Nucleus accumbens (tissue), 56 donors: Measurements from ENCODE around the gene AR.
A peak's percentile ranks its signal among the peaks of the same experiment; 100 is the strongest.

ENCODE experiments used
- DNase-seq, 56 donors: peaks; one replicate each; lab custom pipeline; 2025; lab: John Stamatoyannopoulos, UW

Gene AR, protein sequence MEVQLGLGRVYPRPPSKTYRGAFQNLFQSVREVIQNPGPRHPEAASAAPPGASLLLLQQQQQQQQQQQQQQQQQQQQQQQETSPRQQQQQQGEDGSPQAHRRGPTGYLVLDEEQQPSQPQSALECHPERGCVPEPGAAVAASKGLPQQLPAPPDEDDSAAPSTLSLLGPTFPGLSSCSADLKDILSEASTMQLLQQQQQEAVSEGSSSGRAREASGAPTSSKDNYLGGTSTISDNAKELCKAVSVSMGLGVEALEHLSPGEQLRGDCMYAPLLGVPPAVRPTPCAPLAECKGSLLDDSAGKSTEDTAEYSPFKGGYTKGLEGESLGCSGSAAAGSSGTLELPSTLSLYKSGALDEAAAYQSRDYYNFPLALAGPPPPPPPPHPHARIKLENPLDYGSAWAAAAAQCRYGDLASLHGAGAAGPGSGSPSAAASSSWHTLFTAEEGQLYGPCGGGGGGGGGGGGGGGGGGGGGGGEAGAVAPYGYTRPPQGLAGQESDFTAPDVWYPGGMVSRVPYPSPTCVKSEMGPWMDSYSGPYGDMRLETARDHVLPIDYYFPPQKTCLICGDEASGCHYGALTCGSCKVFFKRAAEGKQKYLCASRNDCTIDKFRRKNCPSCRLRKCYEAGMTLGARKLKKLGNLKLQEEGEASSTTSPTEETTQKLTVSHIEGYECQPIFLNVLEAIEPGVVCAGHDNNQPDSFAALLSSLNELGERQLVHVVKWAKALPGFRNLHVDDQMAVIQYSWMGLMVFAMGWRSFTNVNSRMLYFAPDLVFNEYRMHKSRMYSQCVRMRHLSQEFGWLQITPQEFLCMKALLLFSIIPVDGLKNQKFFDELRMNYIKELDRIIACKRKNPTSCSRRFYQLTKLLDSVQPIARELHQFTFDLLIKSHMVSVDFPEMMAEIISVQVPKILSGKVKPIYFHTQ

DNA sequence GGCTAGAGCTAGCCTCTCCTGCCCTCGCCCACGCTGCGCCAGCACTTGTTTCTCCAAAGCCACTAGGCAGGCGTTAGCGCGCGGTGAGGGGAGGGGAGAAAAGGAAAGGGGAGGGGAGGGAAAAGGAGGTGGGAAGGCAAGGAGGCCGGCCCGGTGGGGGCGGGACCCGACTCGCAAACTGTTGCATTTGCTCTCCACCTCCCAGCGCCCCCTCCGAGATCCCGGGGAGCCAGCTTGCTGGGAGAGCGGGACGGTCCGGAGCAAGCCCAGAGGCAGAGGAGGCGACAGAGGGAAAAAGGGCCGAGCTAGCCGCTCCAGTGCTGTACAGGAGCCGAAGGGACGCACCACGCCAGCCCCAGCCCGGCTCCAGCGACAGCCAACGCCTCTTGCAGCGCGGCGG lies at the start of gene AR:
TSS of gene AR (plus strand) at position 204 of the 400 bp plus-strand sequence. CDS start 1,126 bp downstream, outside the sequence.
- peak in 18 of 56 donors; percentile 0 to 40 (median 1) for DNase-seq

DNA sequence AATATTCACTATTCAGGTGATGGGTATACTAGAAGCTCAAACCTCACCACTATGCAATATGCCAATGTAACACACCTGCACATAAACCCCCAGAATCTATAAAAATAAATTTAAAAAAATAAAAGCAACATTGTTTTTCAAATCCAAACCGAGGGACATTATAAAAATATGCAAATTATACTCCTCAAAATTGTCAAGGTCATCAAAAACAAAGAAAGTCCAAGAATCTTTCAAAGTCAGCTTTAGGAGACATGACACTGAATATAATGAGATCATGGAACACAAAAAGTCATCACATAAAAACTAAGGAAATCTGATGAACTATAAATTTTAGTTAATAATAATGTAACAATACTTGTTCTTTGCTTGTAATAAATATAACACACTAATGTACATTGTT lies 43.2 kb upstream of the AR start:
- no peak for DNase-seq

DNA sequence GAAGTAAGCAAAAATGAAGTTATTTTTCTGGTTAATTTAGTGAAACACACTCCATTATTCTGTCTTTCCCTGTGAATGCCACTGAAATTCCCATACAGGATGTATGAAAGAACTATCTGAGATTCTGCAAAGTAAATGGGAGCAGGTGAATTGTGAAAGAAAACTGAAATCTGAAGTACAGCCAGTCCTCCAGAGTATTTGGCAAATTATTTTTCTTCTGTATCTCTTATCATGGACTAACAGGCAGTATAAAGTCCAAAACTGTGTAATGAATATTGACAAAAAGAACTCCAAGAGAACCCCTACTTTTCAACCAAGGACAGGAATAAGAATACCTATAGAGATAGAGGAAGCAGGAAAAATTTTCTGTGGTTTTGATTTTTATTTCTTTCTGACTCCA lies 40.8 kb upstream of the AR start:
- DNase-seq, result no peak

DNA sequence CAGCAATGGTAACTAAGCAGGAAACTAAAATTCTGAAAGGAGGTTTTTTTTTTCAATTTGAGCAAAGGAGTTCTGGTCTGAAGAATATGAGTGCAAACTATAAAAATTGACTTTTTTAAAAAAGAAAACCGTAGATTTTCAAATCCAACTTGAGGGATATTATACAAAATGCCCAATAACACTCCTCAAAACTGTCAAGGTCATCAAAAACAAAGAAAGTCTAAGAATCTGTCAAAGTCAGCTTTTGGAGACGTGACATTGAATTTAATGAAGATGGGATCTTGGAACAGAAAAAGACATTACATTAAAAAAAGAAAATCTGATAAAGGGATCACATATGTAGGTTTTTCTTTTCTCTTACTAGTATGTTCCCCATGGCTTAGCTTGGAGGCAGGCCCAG lies 40.4 kb upstream of the AR start:
- DNase-seq, result no peak

DNA sequence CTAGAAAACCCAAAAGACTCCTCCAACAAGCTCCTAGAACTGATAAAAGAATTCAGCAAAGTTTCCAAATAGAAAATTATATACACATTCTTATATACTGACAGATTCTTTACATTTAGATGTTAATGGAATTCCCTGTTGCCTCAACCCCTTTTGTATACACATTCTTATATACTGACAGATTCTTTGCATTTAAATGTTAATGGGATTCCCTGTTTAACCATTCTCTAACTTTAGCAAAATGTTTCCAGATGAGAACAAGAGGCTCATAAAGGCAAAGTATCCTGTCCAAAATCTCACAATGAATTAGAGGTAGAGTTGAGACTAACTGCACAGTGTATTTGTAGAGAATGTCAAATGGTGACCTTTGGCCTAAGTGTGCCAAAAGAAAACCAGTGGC lies 23.1 kb upstream of the AR start:
- DNase-seq, result no peak

DNA sequence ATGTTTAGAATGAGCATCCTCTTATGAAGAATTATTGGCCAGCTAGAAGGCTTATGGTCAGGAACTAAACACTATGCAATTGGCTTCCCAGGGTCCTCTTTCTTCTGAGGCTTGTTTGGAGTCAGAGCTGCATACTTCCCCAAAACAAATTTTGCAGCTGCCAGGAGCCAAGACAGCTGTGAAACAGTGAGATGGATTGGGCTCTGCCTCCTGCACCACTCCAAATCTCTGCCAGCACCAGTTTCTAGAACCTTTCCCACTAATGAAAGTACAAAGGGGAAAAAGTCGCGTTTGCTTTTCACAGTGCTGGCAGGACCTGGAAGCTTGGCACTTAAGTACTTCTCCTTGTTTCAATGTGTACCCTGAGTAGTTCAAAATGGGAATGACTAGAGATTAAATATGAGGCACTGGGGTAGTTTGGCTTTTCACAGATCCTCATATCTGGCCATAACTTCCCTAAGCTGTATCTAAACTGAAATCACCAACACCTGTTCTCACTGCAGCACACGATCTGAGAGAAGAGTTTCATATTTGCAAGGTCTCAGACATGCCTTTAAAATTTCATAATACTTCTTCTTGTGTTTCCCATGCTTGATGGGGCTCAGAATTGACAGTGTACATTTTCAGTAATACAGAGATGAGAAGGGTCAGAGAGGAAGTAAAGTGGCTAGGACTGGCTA lies 20.7 kb upstream of the AR start:
- DNase-seq, result peak in 1 of 56 donors; percentile 0

DNA sequence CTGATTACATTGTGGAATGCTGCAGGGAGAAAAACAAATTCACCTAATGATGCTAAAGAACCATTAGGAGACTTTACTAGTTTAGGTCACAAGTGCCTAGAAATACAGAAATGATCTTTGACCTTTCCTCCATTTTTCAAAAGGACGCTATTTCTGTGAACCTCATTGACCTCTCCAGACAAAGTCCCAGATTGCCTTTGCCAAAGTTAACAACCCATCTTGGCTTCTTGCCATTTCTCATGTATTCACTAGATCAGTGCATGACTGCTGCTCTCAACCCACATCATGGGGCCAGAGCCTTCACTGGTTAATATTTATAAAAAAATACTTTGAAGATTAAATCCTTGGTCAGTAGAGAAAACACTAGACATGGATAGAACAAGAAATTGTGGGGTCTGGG lies 19.9 kb upstream of the AR start:
- no peak for DNase-seq

DNA sequence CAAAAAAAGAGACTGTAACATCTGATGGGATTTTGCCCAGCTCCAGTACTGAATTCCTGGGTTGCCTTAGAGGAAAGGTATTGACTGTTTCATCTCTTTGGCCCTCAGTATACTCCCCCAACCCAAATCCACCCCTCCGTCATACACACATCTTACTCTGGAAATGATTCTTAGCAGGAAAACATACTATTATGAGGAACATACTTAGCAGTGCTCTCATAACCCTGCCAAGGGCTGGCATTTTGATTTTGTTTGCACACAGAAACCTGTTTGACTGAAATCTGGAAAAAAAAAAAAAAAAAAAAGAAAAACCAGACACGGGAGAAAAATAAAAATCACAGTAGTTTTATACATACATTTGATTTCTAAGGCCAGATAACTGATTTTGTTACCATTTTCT lies 19.4 kb upstream of the AR start:
- no peak for DNase-seq

DNA sequence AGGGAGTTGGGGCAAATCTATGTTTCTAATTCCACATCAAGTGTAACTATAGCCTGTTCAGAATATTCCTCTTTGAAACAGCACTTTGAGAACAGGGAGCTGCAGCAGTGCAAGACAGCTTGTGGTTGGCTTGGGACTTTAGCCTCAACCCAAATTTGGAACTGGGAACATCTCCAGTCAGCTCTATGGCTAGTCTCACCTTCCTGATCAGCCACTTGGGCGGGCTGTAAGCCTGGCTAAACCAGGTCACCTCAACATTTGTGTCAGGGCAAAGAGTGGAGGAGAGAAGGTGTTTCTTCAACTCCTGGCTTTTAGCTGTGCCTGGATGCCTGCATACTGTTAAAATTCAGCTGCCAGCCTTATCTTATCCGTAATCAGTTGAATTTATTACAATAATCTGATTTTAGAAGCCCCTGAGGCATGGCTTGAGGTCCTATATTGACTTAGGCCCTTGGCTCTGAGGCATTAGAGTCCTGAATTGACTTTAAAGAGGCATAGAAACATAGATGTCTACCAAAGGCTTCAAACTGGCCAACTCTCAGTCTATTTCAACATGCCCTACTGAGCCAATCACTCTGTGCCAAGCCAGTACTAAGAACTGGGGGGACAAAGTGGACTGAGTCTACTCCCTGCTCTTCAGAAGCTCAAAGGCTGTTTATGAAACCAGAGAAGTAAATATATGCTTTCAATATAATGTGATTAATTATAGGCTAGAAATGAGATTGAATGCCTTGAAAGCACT lies 18.7 kb upstream of the AR start:
- no peak for DNase-seq

DNA sequence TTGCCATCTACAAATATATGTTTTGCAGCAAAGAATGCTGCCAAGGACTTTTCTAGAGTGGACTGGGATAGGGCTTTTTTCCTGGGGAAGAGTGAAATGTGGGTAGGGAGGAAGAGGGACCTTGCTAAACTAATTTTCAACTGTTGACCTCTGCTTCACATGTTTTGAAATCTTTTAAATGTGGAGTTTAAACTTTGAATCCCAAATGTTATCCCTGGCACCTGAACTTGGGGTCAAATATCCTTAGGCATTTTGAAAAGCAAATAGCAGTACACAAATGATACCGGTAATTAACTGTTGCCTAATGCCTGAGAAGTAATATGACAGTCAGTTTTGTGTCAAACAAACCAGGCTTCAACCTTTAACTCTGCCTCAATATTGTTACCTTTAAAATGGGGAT lies 7.3 kb upstream of the AR start:
- DNase-seq, result no peak

DNA sequence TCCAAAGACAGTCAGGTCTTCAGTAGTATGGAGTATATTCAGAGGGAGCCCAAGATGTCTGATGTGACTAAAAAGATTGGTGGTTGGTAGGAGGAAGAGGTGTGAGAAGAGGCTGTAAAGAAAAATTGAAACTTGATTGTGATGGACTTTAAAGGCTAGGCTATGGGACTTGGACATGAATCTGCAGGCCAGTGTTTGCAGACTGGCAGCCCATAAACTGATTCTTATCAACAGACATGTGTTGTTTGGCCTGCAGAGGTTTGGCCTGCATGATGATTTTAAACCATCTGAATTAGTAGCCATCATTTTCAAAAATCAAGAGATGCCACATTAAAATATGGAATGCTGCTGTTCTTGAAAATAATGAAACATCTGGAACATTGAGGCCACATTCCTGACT lies 5.4 kb upstream of the AR start:
- no peak for DNase-seq

DNA sequence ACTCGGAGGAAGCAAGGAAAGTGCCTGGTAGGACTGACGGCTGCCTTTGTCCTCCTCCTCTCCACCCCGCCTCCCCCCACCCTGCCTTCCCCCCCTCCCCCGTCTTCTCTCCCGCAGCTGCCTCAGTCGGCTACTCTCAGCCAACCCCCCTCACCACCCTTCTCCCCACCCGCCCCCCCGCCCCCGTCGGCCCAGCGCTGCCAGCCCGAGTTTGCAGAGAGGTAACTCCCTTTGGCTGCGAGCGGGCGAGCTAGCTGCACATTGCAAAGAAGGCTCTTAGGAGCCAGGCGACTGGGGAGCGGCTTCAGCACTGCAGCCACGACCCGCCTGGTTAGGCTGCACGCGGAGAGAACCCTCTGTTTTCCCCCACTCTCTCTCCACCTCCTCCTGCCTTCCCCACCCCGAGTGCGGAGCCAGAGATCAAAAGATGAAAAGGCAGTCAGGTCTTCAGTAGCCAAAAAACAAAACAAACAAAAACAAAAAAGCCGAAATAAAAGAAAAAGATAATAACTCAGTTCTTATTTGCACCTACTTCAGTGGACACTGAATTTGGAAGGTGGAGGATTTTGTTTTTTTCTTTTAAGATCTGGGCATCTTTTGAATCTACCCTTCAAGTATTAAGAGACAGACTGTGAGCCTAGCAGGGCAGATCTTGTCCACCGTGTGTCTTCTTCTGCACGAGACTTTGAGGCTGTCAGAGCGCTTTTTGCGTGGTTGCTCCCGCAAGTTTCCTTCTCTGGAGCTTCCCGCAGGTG lies 637 bp downstream of the AR start:
- peak in 2 of 56 donors; percentile 2 to 11 for DNase-seq

DNA sequence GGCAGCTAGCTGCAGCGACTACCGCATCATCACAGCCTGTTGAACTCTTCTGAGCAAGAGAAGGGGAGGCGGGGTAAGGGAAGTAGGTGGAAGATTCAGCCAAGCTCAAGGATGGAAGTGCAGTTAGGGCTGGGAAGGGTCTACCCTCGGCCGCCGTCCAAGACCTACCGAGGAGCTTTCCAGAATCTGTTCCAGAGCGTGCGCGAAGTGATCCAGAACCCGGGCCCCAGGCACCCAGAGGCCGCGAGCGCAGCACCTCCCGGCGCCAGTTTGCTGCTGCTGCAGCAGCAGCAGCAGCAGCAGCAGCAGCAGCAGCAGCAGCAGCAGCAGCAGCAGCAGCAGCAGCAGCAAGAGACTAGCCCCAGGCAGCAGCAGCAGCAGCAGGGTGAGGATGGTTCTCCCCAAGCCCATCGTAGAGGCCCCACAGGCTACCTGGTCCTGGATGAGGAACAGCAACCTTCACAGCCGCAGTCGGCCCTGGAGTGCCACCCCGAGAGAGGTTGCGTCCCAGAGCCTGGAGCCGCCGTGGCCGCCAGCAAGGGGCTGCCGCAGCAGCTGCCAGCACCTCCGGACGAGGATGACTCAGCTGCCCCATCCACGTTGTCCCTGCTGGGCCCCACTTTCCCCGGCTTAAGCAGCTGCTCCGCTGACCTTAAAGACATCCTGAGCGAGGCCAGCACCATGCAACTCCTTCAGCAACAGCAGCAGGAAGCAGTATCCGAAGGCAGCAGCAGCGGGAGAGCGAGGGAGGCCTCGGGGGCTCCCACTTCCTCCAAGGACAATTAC lies 1.4 kb downstream of the AR start:
- DNase-seq, result peak in 10 of 56 donors; percentile 0 to 12 (median 2)

DNA sequence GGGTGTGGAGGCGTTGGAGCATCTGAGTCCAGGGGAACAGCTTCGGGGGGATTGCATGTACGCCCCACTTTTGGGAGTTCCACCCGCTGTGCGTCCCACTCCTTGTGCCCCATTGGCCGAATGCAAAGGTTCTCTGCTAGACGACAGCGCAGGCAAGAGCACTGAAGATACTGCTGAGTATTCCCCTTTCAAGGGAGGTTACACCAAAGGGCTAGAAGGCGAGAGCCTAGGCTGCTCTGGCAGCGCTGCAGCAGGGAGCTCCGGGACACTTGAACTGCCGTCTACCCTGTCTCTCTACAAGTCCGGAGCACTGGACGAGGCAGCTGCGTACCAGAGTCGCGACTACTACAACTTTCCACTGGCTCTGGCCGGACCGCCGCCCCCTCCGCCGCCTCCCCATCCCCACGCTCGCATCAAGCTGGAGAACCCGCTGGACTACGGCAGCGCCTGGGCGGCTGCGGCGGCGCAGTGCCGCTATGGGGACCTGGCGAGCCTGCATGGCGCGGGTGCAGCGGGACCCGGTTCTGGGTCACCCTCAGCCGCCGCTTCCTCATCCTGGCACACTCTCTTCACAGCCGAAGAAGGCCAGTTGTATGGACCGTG lies 2.2 kb downstream of the AR start:
- peak in 12 of 56 donors; percentile 0 to 10 (median 2) for DNase-seq

DNA sequence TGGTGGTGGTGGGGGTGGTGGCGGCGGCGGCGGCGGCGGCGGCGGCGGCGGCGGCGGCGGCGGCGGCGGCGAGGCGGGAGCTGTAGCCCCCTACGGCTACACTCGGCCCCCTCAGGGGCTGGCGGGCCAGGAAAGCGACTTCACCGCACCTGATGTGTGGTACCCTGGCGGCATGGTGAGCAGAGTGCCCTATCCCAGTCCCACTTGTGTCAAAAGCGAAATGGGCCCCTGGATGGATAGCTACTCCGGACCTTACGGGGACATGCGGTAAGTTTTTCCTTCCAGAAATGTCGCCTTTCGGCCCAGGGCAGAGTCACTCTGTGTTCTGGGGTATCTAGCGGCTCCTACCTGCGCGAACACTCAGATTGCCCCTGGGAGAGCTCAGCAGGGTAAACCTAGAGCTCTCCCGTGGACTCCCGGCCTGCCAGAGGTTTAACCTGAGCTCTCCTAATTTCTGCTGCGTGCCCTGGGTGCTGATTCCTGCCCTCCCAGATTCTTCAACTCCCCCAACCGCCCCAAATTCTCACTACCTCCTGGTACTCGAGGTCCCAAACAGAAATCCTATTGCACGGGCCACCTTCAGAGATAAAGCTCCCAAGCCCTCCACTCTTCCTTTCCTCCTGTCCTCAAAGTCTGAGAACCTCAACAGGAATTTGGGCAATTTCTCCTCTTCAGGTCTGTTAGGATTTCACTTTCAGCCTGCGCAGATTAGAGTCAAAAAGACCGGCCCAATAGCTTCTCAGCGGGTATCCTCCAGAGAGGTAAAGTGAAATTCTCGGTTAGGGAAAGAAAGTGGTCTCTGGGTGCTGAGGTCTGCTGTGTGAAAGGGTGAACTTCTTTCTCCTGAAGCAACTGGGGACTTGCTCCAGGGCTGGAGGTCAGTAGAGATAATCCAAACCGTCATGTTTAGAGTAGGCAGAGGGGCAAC lies 2.9 kb downstream of the AR start:
- DNase-seq, result peak in 1 of 56 donors; percentile 2

DNA sequence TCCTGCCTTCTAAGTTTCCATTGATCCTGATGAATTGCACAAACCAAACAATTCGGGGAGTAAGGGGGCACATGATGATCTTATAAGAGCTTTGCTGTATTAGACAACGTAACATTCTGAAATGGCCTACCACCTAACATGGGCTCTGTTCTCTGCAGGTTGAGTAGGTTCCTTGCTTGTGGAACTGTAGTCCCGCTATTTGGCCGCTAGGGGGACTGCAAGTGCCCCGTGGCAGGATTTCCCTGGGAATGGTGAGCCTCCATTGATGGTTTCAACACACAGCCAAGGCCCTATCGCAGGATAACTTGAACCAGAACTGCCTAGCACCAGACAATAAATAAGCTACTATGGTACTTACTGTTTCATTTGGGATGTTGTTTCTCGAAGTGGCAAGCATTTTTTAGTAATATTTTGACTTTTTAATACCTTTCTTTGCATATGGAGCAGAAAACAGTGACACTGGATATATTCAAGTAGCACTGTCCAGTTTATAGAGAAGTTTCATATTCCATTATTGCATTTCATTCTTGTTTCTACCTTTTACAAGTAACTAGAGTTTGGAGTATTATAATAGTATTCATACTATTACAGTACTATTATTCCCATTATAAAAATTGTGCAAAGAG lies 11.9 kb downstream of the AR start:
- peak in 4 of 56 donors; percentile 0 to 21 (median 6) for DNase-seq

DNA sequence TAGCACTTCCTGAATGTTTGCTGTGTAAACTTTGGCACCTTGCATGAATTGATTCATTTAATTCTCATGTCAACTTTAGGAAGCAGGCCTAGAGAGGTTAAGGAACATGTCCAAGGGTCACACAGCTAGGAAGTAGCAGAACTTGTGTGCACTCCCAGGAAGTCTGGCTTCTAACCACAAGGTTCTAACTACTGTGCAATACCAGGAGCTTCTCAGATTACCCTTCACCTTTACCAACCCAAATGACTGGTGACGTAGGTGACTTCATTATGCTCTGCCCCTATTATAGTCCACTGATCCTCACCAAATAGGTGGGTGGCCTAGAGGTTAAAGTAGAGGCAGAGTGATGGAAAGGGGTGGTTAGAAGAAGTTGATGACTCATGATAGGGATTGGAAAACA lies 14.4 kb downstream of the AR start:
- no peak for DNase-seq
